ENCODE data around the gene MRPS11. TPM values are rescaled to one million over a fixed set of nuclear protein-coding genes. Genes with fewer than 3 reads are reported as not detected.

Gene MRPS11
- total and polyA plus RNA-seq, 9 donors, result 8.3 to 32.4 (median 21.7) TPM

DNA sequence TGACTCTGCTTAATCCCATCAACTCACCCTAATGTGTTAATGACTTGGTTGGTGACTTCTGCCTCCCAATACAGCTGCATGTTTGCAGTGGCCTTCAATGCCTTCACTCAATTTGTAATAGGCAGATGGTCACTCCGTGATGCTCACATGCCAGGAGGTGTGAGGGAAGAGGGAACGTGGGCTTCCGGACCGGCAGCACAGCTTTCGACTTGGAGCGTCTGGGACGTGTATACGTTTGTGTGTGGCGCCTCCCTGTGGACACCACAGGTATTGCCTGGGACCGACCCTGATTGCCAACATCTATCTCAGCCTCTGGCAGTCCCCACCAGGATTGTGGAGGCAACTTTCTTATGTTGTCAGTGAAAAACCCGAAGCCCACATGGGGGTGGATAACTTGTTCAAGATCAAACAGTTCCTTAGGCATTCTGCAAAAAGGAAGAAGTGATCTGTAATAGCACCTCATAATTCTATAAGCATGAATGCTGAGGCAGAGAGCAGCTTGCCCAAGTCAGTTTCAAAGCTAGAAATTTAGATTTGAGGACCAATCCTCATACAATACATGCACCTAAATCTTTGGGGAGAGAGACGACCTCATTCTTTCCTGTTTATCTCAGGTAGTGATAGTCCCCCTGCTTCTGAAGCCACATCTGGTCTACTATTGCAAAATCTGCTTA, 17.2 kb upstream of the MRPS11 start:
- 2 to 4% (median 3%) methylated on average over 12 of the region's 12 CpGs for WGBS, 3 donors
- DNase-seq, result peak in 2 of 5 donors; percentile 33 to 54
- Histone ChIP-seq H3K4me3 (no peak overlapping the region), H3K27ac (no peak overlapping the region), H3K9me3 (no peaks in the 10 kb centered on the region), H3K36me3 (no peaks in the 10 kb centered on the region), H3K27me3 (no peaks in the 10 kb centered on the region), H3K4me1 (ENCODE audit: insufficient read depth) (peaks cover 3% of the 10 kb centered on the region)
- intact Hi-C loops (cut with DNase I), result no loop called here
- no peak for TF ChIP-seq POLR2A (IDR thresholded peaks at IDR 0.05)
- no peak for TF ChIP-seq EP300 (IDR thresholded peaks at IDR 0.05)
- TF ChIP-seq, protein P1, sequence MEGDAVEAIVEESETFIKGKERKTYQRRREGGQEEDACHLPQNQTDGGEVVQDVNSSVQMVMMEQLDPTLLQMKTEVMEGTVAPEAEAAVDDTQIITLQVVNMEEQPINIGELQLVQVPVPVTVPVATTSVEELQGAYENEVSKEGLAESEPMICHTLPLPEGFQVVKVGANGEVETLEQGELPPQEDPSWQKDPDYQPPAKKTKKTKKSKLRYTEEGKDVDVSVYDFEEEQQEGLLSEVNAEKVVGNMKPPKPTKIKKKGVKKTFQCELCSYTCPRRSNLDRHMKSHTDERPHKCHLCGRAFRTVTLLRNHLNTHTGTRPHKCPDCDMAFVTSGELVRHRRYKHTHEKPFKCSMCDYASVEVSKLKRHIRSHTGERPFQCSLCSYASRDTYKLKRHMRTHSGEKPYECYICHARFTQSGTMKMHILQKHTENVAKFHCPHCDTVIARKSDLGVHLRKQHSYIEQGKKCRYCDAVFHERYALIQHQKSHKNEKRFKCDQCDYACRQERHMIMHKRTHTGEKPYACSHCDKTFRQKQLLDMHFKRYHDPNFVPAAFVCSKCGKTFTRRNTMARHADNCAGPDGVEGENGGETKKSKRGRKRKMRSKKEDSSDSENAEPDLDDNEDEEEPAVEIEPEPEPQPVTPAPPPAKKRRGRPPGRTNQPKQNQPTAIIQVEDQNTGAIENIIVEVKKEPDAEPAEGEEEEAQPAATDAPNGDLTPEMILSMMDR (IDR thresholded peaks at IDR 0.05), result peak in 1 of 3 donors; percentile 13

DNA sequence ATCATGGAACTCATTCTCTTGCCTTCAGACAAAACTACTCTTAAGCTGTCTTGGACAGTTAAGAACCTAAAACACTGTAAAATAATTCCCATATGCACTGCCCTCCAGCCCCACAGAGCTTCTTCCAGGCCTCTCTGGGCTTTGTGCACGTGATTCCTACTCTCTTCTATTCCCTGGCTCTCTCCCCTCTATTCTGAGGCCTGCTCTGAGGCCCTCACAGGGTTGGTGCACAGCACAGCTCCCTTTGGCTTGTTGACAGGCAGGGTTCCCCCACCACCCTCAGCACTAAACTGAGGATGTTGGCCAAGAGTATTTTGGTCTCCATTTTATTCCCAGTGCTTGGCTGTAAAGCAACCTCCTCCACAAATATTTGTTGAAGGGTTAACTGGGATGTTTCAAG, 13.9 kb upstream of the MRPS11 start:
- no peak for DNase-seq
- Histone ChIP-seq H3K9me3 (no peaks in the 10 kb centered on the region), H3K4me3 (no peak overlapping the region), H3K36me3 (no peaks in the 10 kb centered on the region), H3K27me3 (no peaks in the 10 kb centered on the region), H3K27ac (no peak overlapping the region), H3K4me1 (ENCODE audit: insufficient read depth) (peaks cover 3% of the 10 kb centered on the region)
- TF ChIP-seq, protein P1 (IDR thresholded peaks at IDR 0.05), result no peak
- TF ChIP-seq POLR2A (IDR thresholded peaks at IDR 0.05), result no peak
- TF ChIP-seq EP300 (IDR thresholded peaks at IDR 0.05), result no peak
- 17 to 29% (median 25%) methylated on average over 1 of the region's 1 CpG for WGBS, 3 donors
- intact Hi-C loops (cut with DNase I), result no loop called here

DNA sequence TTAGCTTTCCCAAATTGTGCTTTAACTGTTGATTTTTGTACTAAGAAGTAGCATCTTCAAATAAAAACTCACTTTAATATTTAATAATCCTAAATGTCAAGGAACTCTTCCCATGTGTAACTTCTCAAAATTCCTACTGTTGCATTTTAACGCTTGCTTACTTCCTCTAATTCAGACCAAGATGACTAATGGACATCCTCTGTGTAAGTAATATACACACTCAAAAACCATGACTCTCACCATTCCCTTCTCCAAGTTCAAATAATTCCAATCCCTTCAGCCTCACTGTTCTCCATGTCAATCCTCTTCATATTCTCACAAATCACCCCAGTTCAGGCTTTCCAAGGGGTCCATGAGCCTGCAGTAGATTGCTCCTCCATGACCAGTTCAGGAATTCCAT, 13.3 kb upstream of the MRPS11 start:
- H3K4me1 ChIP-seq (ENCODE audit: insufficient read depth), result peaks cover 3% of the 10 kb centered on the region
- H3K4me3 ChIP-seq, result no peak overlapping the region
- no peak for TF ChIP-seq POLR2A (IDR thresholded peaks at IDR 0.05)
- 37 to 49% (median 48%) methylated on average over 1 of the region's 1 CpG for WGBS, 3 donors
- no peaks in the 10 kb centered on the region for H3K27me3 ChIP-seq
- H3K36me3 ChIP-seq, result no peaks in the 10 kb centered on the region
- no peak for DNase-seq
- intact Hi-C loops (cut with DNase I), result no loop called here
- H3K27ac ChIP-seq, result no peak overlapping the region
- H3K9me3 ChIP-seq, result no peaks in the 10 kb centered on the region

DNA sequence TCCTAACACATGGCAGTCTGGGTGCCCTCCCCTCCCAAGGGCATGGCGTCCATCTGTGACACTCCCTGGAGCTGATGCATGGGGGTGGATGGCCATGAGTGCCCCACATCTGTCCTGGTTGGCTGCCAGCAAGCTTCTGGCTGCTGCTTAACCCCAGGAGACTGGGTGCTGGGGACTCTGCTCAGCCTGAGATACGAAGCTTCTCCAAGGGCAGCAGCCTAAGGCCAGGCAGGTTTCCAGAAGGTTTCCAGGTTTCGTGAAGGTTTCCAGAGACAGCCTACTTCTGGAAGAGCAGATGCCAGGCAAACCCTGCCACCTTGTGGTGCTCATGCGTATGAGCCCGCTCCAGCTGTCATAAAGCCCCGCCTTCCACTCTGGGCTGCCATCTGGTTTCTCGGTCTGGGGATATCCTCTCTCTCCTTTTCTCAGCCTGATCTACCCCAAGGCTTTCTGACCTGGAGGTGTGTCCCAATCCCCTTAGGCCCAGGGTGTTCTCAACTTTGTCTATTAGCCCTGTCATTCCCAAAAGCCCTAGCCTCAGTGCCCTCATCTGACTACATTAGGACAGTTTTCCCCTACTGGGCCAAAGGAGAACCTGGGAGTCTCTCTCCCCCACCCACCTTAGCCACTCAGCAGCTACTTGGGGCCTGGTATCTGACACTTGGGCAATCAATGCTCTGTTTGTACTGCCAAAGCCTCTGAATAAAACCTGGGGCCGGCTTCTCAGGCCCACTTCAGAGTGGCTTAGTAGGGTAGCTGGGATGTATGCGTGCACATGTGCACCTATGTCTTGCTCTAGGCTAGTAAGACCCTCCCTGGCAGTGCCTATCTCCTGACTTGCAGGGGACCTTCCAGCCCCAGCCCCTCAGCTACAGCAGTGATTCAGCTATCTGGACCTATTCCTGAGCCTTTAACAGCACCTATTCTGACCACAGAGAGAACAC, 12.4 kb upstream of the MRPS11 start:
- intact Hi-C loops (cut with DNase I), result no loop called here
- Histone ChIP-seq H3K9me3 (no peaks in the 10 kb centered on the region), H3K27ac (no peak overlapping the region), H3K36me3 (no peaks in the 10 kb centered on the region), H3K4me3 (no peak overlapping the region), H3K4me1 (ENCODE audit: insufficient read depth) (peaks cover 3% of the 10 kb centered on the region), H3K27me3 (no peaks in the 10 kb centered on the region)
- no peak for TF ChIP-seq EP300 (IDR thresholded peaks at IDR 0.05)
- TF ChIP-seq POLR2A (IDR thresholded peaks at IDR 0.05), result no peak
- TF ChIP-seq, protein P1 (IDR thresholded peaks at IDR 0.05), result peak in 1 of 3 donors; percentile 19
- WGBS, 3 donors, result 20 to 28% (median 24%) methylated on average over 9 of the region's 9 CpGs
- peak; percentile 28 to 67 (median 43) for DNase-seq

Measured in ovary (tissue), 9 donors.